GM12872 (cell line): ENCODE results near the gene ZDHHC18.

Source experiments
- CTCF ChIP-seq: IDR thresholded peaks from 3 replicates; pipeline ENCODE4 v1.5.1; 2011; ENCODE audit warnings: low read depth, mild to moderate bottlenecking, low read length, moderate library complexity; ENCODE audit not compliant: insufficient read depth

Gene ZDHHC18

GRCh38 chr1:26826261-26827105 is at the start of gene ZDHHC18:
TSS of gene ZDHHC18 (plus strand) at chr1:26826688. CDS start at chr1:26826805, 117 bp downstream.
- peak; percentile 47; the same call in 1 of the 3 replicates for TF ChIP-seq CTCF

GRCh38 chr1:26779098-26779668 is 47.3 kb upstream of the ZDHHC18 start:
- no peak for TF ChIP-seq CTCF

GRCh38 chr1:26780344-26780957 is 46.0 kb upstream of the ZDHHC18 start:
- TF ChIP-seq CTCF, result no peak

- no peak for TF ChIP-seq CTCF
These were observed 45.2 kb upstream of the ZDHHC18 start for GRCh38 chr1:26781206-26781825.

GRCh38 chr1:26782521-26783212 is 43.8 kb upstream of the ZDHHC18 start:
- no peak for TF ChIP-seq CTCF

GRCh38 chr1:26783646-26784022 is 42.9 kb upstream of the ZDHHC18 start:
- TF ChIP-seq CTCF, result no peak
